Measurements from ENCODE around the gene TP63.

DNA sequence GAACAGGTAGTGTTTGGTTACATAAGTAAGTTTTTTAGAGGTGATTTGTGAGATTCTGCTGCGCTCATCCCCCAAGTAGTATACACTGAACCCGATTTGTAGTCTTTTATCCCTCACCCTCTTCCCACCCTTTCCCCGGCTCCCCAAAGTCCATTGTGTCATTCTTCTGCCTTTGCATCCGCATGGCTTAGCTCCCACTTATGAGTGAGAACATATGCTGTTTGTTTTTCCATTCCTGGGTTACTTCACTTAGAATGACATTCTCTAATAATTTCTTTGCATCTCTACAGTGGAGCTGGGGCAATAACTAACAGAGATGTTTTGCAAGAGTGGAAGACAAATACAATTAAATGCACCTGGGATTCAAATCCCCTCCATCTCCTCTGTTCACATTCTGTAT, 93.2 kb downstream of the TP63 start:
- TF ChIP-seq, protein P1, sequence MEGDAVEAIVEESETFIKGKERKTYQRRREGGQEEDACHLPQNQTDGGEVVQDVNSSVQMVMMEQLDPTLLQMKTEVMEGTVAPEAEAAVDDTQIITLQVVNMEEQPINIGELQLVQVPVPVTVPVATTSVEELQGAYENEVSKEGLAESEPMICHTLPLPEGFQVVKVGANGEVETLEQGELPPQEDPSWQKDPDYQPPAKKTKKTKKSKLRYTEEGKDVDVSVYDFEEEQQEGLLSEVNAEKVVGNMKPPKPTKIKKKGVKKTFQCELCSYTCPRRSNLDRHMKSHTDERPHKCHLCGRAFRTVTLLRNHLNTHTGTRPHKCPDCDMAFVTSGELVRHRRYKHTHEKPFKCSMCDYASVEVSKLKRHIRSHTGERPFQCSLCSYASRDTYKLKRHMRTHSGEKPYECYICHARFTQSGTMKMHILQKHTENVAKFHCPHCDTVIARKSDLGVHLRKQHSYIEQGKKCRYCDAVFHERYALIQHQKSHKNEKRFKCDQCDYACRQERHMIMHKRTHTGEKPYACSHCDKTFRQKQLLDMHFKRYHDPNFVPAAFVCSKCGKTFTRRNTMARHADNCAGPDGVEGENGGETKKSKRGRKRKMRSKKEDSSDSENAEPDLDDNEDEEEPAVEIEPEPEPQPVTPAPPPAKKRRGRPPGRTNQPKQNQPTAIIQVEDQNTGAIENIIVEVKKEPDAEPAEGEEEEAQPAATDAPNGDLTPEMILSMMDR (IDR thresholded peaks at IDR 0.05) = no peak
- no peak for TF ChIP-seq POLR2A (IDR thresholded peaks at IDR 0.05)

All from sigmoid colon (tissue), 3 donors.